ENCODE measurements around the gene ROPN1L. TPM values are rescaled to one million over a fixed set of nuclear protein-coding genes. Genes with fewer than 3 reads are reported as not detected.

The ROPN1L gene
- total and polyA plus RNA-seq, 2 donors (not counting 1 experiment from before 2014, with no cell fraction given), result 0.91 TPM; not detected in 1

GRCh38 chr5:10475931-10476676 lies 34.4 kb downstream of the ROPN1L start:
- Mint-ChIP-seq H3K9me3 (ENCODE audit: insufficient read depth) (no peaks in the 10 kb centered on the region), H3K4me1 (peaks cover 5% of the 10 kb centered on the region), H3K27ac (no peak overlapping the region), H3K27me3 (no peaks in the 10 kb centered on the region), H3K4me3 (no peak overlapping the region)
- CTCF ChIA-PET, result interaction anchor here (0.8 to 1.0 kb wide), 2 partner anchors 13 to 20 kb away, joined by 3 read pairs; no protein-coding TSS in a partner anchor
- H3K9me3 ChIP-seq (ENCODE audit: control extremely low read depth in 1 of 3, control insufficient read depth in 2 of 3, insufficient read depth in 1 of 3, low read length in 2 of 3), result peaks cover 0 to 13% (median 8%) of the 10 kb centered on the region in 3 donors
- peaks cover 0 to 3% (median 0%) of the 10 kb centered on the region in 4 experiments for H3K27me3 ChIP-seq (replicated peaks in 1 of 4; ENCODE audit: control extremely low read depth in 1 of 4, control insufficient read depth in 3 of 4, insufficient read depth in 4 of 4, low read length in 3 of 4)
- H3K36me3 ChIP-seq (replicated peaks in 1 of 2; ENCODE audit: control extremely low read depth in 1 of 2, control insufficient read depth in 1 of 2, extremely low read depth in 1 of 2, insufficient read depth in 2 of 2, low read length in 1 of 2), result no peaks in the 10 kb centered on the region
- H3K4me3 ChIP-seq (ENCODE audit: control extremely low read depth in 1 of 5, extremely low read depth in 1 of 5, insufficient read depth in 1 of 5, low read depth in 2 of 5, low read length in 4 of 5), result no peak overlapping the region
- no peak for DNase-seq
- POLR2A ChIA-PET, result no interaction called here
- no peaks in the 10 kb centered on the region for H3K79me2 ChIP-seq (ENCODE audit: control insufficient read depth, insufficient read depth, low read length)
- no peak for ATAC-seq (ENCODE audit: low read depth)
- TF ChIP-seq CTCF (IDR thresholded peaks at IDR 0.05), result no peak
- TF ChIP-seq EZH2 (IDR thresholded peaks at IDR 0.05; ENCODE audit: borderline replicate concordance, insufficient read depth, low read depth, low read length, poor library complexity, severe bottlenecking), result no peak
- no peaks in the 10 kb centered on the region for H4K20me1 ChIP-seq (ENCODE audit: control insufficient read depth, insufficient read depth, low read length, poor library complexity, severe bottlenecking)
- H2AFZ ChIP-seq (ENCODE audit: insufficient read depth, low read depth, low read length, poor library complexity, severe bottlenecking), result no peak overlapping the region
- no peak overlapping the region for H3K27ac ChIP-seq (ENCODE audit: low read length in 2 of 2)
- intact Hi-C loops (cut with micrococcal nuclease), result no loop called here
- 94% methylated on average over 5 of the region's 12 CpGs for WGBS (ENCODE audit: insufficient coverage)
- peaks cover 0 to under 1% of the 10 kb centered on the region in 2 donors for H3K4me1 ChIP-seq (ENCODE audit: control insufficient read depth in 2 of 2, insufficient read depth in 2 of 2, low read length in 2 of 2)
- H3K4me2 ChIP-seq (replicated peaks; ENCODE audit: low read depth, low read length, poor library complexity, severe bottlenecking), result no peak overlapping the region
- no peak overlapping the region for H3K9ac ChIP-seq (ENCODE audit: low read length)

- H3K4me1 ChIP-seq (ENCODE audit: control insufficient read depth in 2 of 2, insufficient read depth in 2 of 2, low read length in 2 of 2), result peaks cover 0 to 7% of the 10 kb centered on the region in 2 donors
- Mint-ChIP-seq H3K27ac (no peak overlapping the region), H3K27me3 (no peaks in the 10 kb centered on the region), H3K4me3 (no peak overlapping the region), H3K9me3 (ENCODE audit: insufficient read depth) (no peaks in the 10 kb centered on the region), H3K4me1 (peaks cover 12% of the 10 kb centered on the region)
- ChIA-PET CTCF (interaction anchor here (1.0 kb wide), 1 partner anchor 12 kb away, joined by 3 read pairs; no protein-coding TSS in a partner anchor), POLR2A (no interaction called here)
- no peak overlapping the region for H3K27ac ChIP-seq (ENCODE audit: low read length in 2 of 2)
- no peak overlapping the region for H2AFZ ChIP-seq (ENCODE audit: insufficient read depth, low read depth, low read length, poor library complexity, severe bottlenecking)
- peaks cover 0 to 13% (median 8%) of the 10 kb centered on the region in 3 donors for H3K9me3 ChIP-seq (ENCODE audit: control extremely low read depth in 1 of 3, control insufficient read depth in 2 of 3, insufficient read depth in 1 of 3, low read length in 2 of 3)
- H3K4me3 ChIP-seq (ENCODE audit: control extremely low read depth in 1 of 5, extremely low read depth in 1 of 5, insufficient read depth in 1 of 5, low read depth in 2 of 5, low read length in 4 of 5), result no peak overlapping the region
- no peak overlapping the region for H3K4me2 ChIP-seq (replicated peaks; ENCODE audit: low read depth, low read length, poor library complexity, severe bottlenecking)
- WGBS (ENCODE audit: insufficient coverage), result no CpG with 5 or more reads among the region's 3 CpGs
- no peak for TF ChIP-seq EZH2 (IDR thresholded peaks at IDR 0.05; ENCODE audit: borderline replicate concordance, insufficient read depth, low read depth, low read length, poor library complexity, severe bottlenecking)
- TF ChIP-seq CTCF (IDR thresholded peaks at IDR 0.05), result no peak
- H3K36me3 ChIP-seq (replicated peaks in 1 of 2; ENCODE audit: control extremely low read depth in 1 of 2, control insufficient read depth in 1 of 2, extremely low read depth in 1 of 2, insufficient read depth in 2 of 2, low read length in 1 of 2), result no peaks in the 10 kb centered on the region
- intact Hi-C loops (cut with micrococcal nuclease), result no loop called here
- peaks cover 0 to 3% (median 0%) of the 10 kb centered on the region in 4 experiments for H3K27me3 ChIP-seq (replicated peaks in 1 of 4; ENCODE audit: control extremely low read depth in 1 of 4, control insufficient read depth in 3 of 4, insufficient read depth in 4 of 4, low read length in 3 of 4)
- no peak overlapping the region for H3K9ac ChIP-seq (ENCODE audit: low read length)
- no peaks in the 10 kb centered on the region for H4K20me1 ChIP-seq (ENCODE audit: control insufficient read depth, insufficient read depth, low read length, poor library complexity, severe bottlenecking)
- no peak for DNase-seq
- H3K79me2 ChIP-seq (ENCODE audit: control insufficient read depth, insufficient read depth, low read length), result no peaks in the 10 kb centered on the region
- ATAC-seq (ENCODE audit: low read depth), result no peak
Measured at GRCh38 chr5:10476878-10477277, 35.2 kb downstream of the ROPN1L start.
